Measurements from ENCODE around the gene NFE2L2. TPM values are rescaled to one million over a fixed set of nuclear protein-coding genes. Genes with fewer than 3 reads are reported as not detected.

The NFE2L2 gene
- total RNA-seq, 1 experiment from 2014 or later, result 104 TPM

GRCh38 chr2:177283906-177284305 lies 19.4 kb upstream of the NFE2L2 start:
- intact Hi-C loops (cut with micrococcal nuclease; ENCODE audit: unreplicated experiment) (no loop called here), in situ Hi-C loops (cut with HindIII; ENCODE audit: low pct_unique_long_range_greater_than_20kb, low sequenced_read_pairs) (no loop called here)
- no peaks in the 10 kb centered on the region; the same call in 1 of the 2 replicates for H3K4me1 ChIP-seq (ENCODE audit: control insufficient read depth, insufficient read depth, low read length)
- ChIA-PET POLR2A (no interaction called here), CTCF (no interaction called here)
- ATAC-seq, result no peak
- no peak overlapping the region for H3K27ac ChIP-seq (ENCODE audit: low read length)
- H3K36me3 ChIP-seq (ENCODE audit: control insufficient read depth, insufficient read depth, low read length), result no peaks in the 10 kb centered on the region
- no TSS peak for BruUV-seq (replicated peaks)
- DNase-seq (ENCODE audit: low read depth, low spot score), result no peak
- no peak for TF ChIP-seq REST (IDR thresholded peaks at IDR 0.05; ENCODE audit: insufficient read depth in 1 of 2, low read depth in 2 of 2, low read length in 1 of 2)
- no peak for TF ChIP-seq TCF7L2 (IDR thresholded peaks at IDR 0.05; ENCODE audit: low read depth, low read length)
- no peak for TF ChIP-seq POLR2AphosphoS5 (IDR thresholded peaks at IDR 0.05; ENCODE audit: low read depth, low read length)
- TF ChIP-seq CTCF (IDR thresholded peaks at IDR 0.05), result no peak
- no peak for TF ChIP-seq SIN3A (IDR thresholded peaks at IDR 0.05; ENCODE audit: borderline replicate concordance, insufficient read depth, low read depth, low read length)
- no peaks in the 10 kb centered on the region for H3K9me3 ChIP-seq (ENCODE audit: control insufficient read depth, insufficient read depth, low read depth, low read length)
- no peak overlapping the region for H3K4me3 ChIP-seq (ENCODE audit: low read depth in 2 of 2, low read length in 2 of 2)
- no peaks in the 10 kb centered on the region for H3K27me3 ChIP-seq (ENCODE audit: control insufficient read depth, insufficient read depth, low read length)

GRCh38 chr2:177282787-177283572 lies 18.5 kb upstream of the NFE2L2 start:
- DNase-seq (ENCODE audit: low read depth, low spot score) (no peak), ATAC-seq (no peak)
- H3K4me3 ChIP-seq (ENCODE audit: low read depth in 2 of 2, low read length in 2 of 2), result no peak overlapping the region
- in situ Hi-C loops (cut with HindIII; ENCODE audit: low pct_unique_long_range_greater_than_20kb, low sequenced_read_pairs) (no loop called here), intact Hi-C loops (cut with micrococcal nuclease; ENCODE audit: unreplicated experiment) (no loop called here)
- ChIA-PET CTCF (no interaction called here), POLR2A (interaction anchor here (0.7 kb wide), 1 partner anchor 9 kb away, joined by 4 read pairs; no protein-coding TSS in a partner anchor)
- H3K27me3 ChIP-seq (ENCODE audit: control insufficient read depth, insufficient read depth, low read length), result no peaks in the 10 kb centered on the region
- TF ChIP-seq CTCF (IDR thresholded peaks at IDR 0.05) (no peak), TCF7L2 (IDR thresholded peaks at IDR 0.05; ENCODE audit: low read depth, low read length) (no peak), POLR2AphosphoS5 (IDR thresholded peaks at IDR 0.05; ENCODE audit: low read depth, low read length) (no peak), REST (IDR thresholded peaks at IDR 0.05; ENCODE audit: insufficient read depth in 1 of 2, low read depth in 2 of 2, low read length in 1 of 2) (no peak), SIN3A (IDR thresholded peaks at IDR 0.05; ENCODE audit: borderline replicate concordance, insufficient read depth, low read depth, low read length) (no peak)
- H3K27ac ChIP-seq (ENCODE audit: low read length), result peak overlapping the region; percentile 31; the same call in 1 of the 2 replicates
- H3K4me1 ChIP-seq (ENCODE audit: control insufficient read depth, insufficient read depth, low read length), result no peaks in the 10 kb centered on the region; the same call in 1 of the 2 replicates
- no TSS peak for BruUV-seq (replicated peaks)
- H3K36me3 ChIP-seq (ENCODE audit: control insufficient read depth, insufficient read depth, low read length), result no peaks in the 10 kb centered on the region
- H3K9me3 ChIP-seq (ENCODE audit: control insufficient read depth, insufficient read depth, low read depth, low read length), result no peaks in the 10 kb centered on the region

Data from Panc1 (cell line).